ENCODE measurements around the gene SHROOM3.

Gene SHROOM3

GRCh38 chr4:76549765-76550164 is 114.7 kb downstream of the SHROOM3 start:
- Histone ChIP-seq H3K9me3 (ENCODE audit: control insufficient read depth, insufficient read depth, low read length) (no peaks in the 10 kb centered on the region; the same call in none of the 2 replicates), H3K9ac (ENCODE audit: low read depth, low read length) (no peak overlapping the region), H3K36me3 (ENCODE audit: insufficient read depth, low read length) (no peaks in the 10 kb centered on the region), H3K4me1 (ENCODE audit: insufficient read depth, low read length) (peaks cover 27% of the 10 kb centered on the region)

GRCh38 chr4:76550966-76551780 is 116.1 kb downstream of the SHROOM3 start:
- Histone ChIP-seq H3K4me1 (ENCODE audit: insufficient read depth, low read length) (peaks cover 14% of the 10 kb centered on the region), H3K36me3 (ENCODE audit: insufficient read depth, low read length) (no peaks in the 10 kb centered on the region), H3K9me3 (ENCODE audit: control insufficient read depth, insufficient read depth, low read length) (no peaks in the 10 kb centered on the region; the same call in none of the 2 replicates), H3K9ac (ENCODE audit: low read depth, low read length) (no peak overlapping the region)

GRCh38 chr4:76554630-76555029 is 119.6 kb downstream of the SHROOM3 start:
- Histone ChIP-seq H3K9ac (ENCODE audit: low read depth, low read length) (no peak overlapping the region), H3K4me1 (ENCODE audit: insufficient read depth, low read length) (peaks cover 8% of the 10 kb centered on the region), H3K9me3 (ENCODE audit: control insufficient read depth, insufficient read depth, low read length) (no peaks in the 10 kb centered on the region; the same call in none of the 2 replicates), H3K36me3 (ENCODE audit: insufficient read depth, low read length) (no peaks in the 10 kb centered on the region)

- Histone ChIP-seq H3K4me1 (ENCODE audit: insufficient read depth, low read length) (peaks cover 12% of the 10 kb centered on the region), H3K9me3 (ENCODE audit: control insufficient read depth, insufficient read depth, low read length) (no peaks in the 10 kb centered on the region; the same call in none of the 2 replicates), H3K9ac (ENCODE audit: low read depth, low read length) (no peak overlapping the region), H3K36me3 (ENCODE audit: insufficient read depth, low read length) (no peaks in the 10 kb centered on the region)
These were observed 121.4 kb downstream of the SHROOM3 start for GRCh38 chr4:76556452-76556851.

- Histone ChIP-seq H3K36me3 (ENCODE audit: insufficient read depth, low read length) (no peaks in the 10 kb centered on the region), H3K4me1 (ENCODE audit: insufficient read depth, low read length) (peaks cover 23% of the 10 kb centered on the region), H3K9me3 (ENCODE audit: control insufficient read depth, insufficient read depth, low read length) (no peaks in the 10 kb centered on the region; the same call in none of the 2 replicates), H3K9ac (ENCODE audit: low read depth, low read length) (no peak overlapping the region)
These were observed 123.6 kb downstream of the SHROOM3 start for GRCh38 chr4:76558396-76559235.

- Histone ChIP-seq H3K9ac (ENCODE audit: low read depth, low read length) (no peak overlapping the region), H3K4me1 (ENCODE audit: insufficient read depth, low read length) (peaks cover 28% of the 10 kb centered on the region), H3K9me3 (ENCODE audit: control insufficient read depth, insufficient read depth, low read length) (no peaks in the 10 kb centered on the region; the same call in 1 of the 2 replicates), H3K36me3 (ENCODE audit: insufficient read depth, low read length) (no peaks in the 10 kb centered on the region)
These were observed 124.4 kb downstream of the SHROOM3 start for GRCh38 chr4:76559236-76560071.

DNA sequence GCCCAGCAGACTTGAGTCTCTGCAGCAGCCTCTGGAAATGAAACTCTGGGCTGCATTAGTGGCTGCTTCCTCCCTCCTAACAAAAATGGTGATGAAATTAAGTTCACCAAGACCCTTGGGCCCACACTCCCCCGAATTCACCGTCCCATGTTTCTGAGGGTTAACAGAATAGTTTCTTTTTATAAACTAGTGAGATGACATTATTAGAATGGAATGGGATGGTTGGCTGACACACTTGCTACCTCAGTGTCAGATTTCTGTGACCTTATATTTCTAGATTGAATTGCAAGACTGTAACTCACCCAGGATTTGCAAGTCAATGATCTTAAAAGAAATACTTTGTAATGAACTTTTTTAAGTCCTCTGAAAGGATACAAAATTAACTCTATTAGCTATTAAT is 127.1 kb downstream of the SHROOM3 start:
- peaks cover 28% of the 10 kb centered on the region for H3K4me1 ChIP-seq (ENCODE audit: insufficient read depth, low read length)
- H3K36me3 ChIP-seq (ENCODE audit: insufficient read depth, low read length): no peaks in the 10 kb centered on the region; the same call in 1 of the 2 replicates
- no peak overlapping the region for H3K9ac ChIP-seq (ENCODE audit: low read depth, low read length)
- no peaks in the 10 kb centered on the region for H3K9me3 ChIP-seq (ENCODE audit: control insufficient read depth, insufficient read depth, low read length)

GRCh38 chr4:76562836-76563453 is 127.9 kb downstream of the SHROOM3 start:
- Histone ChIP-seq H3K9me3 (ENCODE audit: control insufficient read depth, insufficient read depth, low read length) (no peaks in the 10 kb centered on the region), H3K4me1 (ENCODE audit: insufficient read depth, low read length) (peaks cover 28% of the 10 kb centered on the region), H3K36me3 (ENCODE audit: insufficient read depth, low read length) (no peaks in the 10 kb centered on the region; the same call in 1 of the 2 replicates), H3K9ac (ENCODE audit: low read depth, low read length) (no peak overlapping the region)

GRCh38 chr4:76563454-76564122 is 128.6 kb downstream of the SHROOM3 start:
- peaks cover 28% of the 10 kb centered on the region for H3K4me1 ChIP-seq (ENCODE audit: insufficient read depth, low read length)
- no peaks in the 10 kb centered on the region; the same call in 1 of the 2 replicates for H3K36me3 ChIP-seq (ENCODE audit: insufficient read depth, low read length)
- no peak overlapping the region for H3K9ac ChIP-seq (ENCODE audit: low read depth, low read length)
- H3K9me3 ChIP-seq (ENCODE audit: control insufficient read depth, insufficient read depth, low read length): no peaks in the 10 kb centered on the region

GRCh38 chr4:76564123-76564915 is 129.3 kb downstream of the SHROOM3 start:
- Histone ChIP-seq H3K36me3 (ENCODE audit: insufficient read depth, low read length) (no peaks in the 10 kb centered on the region; the same call in 1 of the 2 replicates), H3K9me3 (ENCODE audit: control insufficient read depth, insufficient read depth, low read length) (no peaks in the 10 kb centered on the region), H3K9ac (ENCODE audit: low read depth, low read length) (no peak overlapping the region), H3K4me1 (ENCODE audit: insufficient read depth, low read length) (peaks cover 23% of the 10 kb centered on the region)

GRCh38 chr4:76568262-76568661 is 133.2 kb downstream of the SHROOM3 start:
- peaks cover 15% of the 10 kb centered on the region for H3K4me1 ChIP-seq (ENCODE audit: insufficient read depth, low read length)
- H3K36me3 ChIP-seq (ENCODE audit: insufficient read depth, low read length): no peaks in the 10 kb centered on the region; the same call in 1 of the 2 replicates
- H3K9ac ChIP-seq (ENCODE audit: low read depth, low read length): no peak overlapping the region
- no peaks in the 10 kb centered on the region for H3K9me3 ChIP-seq (ENCODE audit: control insufficient read depth, insufficient read depth, low read length)

DNA sequence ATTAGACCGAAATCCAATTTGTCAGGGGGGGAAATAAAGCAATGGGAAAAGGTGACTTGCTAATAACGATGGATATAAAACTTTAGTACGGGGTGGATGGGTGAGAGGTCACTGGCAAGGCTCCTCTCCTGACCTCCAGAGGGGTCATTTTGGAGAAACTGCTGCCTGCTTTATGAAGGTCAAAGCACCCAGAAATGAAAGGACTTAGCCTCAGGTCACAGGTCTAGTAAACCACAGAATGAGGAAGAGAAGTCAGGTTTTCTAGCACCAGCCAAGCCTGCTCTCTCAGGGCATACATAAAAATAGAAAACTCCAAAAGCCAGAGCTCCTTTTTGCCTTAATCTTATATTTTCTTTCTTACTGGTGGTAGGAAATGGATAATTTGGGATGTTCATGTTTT is 134.2 kb downstream of the SHROOM3 start:
- peaks cover 10% of the 10 kb centered on the region for H3K4me1 ChIP-seq (ENCODE audit: insufficient read depth, low read length)
- H3K9ac ChIP-seq (ENCODE audit: low read depth, low read length): no peak overlapping the region
- H3K36me3 ChIP-seq (ENCODE audit: insufficient read depth, low read length): no peaks in the 10 kb centered on the region; the same call in 1 of the 2 replicates
- H3K9me3 ChIP-seq (ENCODE audit: control insufficient read depth, insufficient read depth, low read length): no peaks in the 10 kb centered on the region

All from ES-I3 (cell line).